ENCODE measurements around the gene SLC25A4.

The SLC25A4 gene

DNA sequence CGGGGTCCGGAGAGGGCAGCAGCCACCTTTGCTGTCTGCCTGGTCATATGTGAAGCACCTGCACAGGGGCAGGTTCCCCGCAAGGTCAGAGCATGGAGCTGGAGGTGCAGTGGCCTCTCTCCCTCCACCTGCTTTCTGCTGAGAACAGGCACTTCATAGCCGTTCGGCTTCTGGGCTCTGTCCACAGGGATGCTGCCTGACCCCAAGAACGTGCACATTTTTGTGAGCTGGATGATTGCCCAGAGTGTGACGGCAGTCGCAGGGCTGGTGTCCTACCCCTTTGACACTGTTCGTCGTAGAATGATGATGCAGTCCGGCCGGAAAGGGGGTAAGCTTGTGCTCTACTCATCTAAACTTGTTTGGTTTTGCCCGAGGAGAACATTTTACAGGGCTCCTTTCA is 2.5 kb downstream of the SLC25A4 start:
- no peak overlapping the region for H3K27ac ChIP-seq
- TF ChIP-seq ZFX (IDR thresholded peaks at IDR 0.05; ENCODE audit: borderline replicate concordance): no peak
- no peak for TF ChIP-seq CTCF (IDR thresholded peaks at IDR 0.05)

DNA sequence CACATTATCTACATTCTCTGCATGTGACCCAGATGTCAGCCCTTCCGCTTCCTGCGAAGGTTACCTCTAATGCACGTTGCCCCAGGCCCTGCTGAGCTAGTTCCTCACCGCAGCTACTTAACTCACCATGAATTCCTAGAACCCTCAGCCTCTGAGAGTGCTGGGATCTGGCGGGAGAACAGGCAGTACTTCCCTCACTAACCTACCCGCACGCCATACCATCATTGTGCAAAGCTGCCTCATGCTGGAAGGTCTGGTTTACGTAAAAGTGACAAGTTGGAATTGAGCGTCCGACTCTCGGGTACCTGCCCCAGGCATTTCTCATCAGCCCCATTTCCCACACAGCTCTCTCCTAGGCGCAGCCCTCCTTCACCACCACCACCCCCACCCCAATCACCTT is 6.3 kb downstream of the SLC25A4 start:
- TF ChIP-seq ZFX (IDR thresholded peaks at IDR 0.05; ENCODE audit: borderline replicate concordance) (no peak), CTCF (IDR thresholded peaks at IDR 0.05) (no peak)
- H3K27ac ChIP-seq: no peak overlapping the region

DNA sequence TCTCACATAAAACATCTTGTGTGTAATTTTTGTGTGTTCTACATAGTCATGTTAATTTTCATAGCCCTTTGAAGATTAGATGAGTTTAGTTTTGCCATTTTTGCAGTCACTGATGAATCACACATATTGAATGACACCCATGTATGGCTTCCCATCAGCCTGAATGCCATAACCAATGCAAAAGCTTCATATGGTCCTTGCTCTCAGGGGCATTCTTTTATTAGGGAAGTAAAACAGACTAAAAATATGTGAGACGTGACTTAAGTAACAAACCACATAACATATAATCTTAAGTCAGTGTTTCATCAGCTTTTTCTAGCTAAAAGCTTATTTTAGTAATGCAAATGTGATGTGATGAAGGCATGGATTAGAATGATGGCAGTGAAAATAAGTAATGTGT is 8.2 kb downstream of the SLC25A4 start:
- no peak for TF ChIP-seq ZFX (IDR thresholded peaks at IDR 0.05; ENCODE audit: borderline replicate concordance)
- TF ChIP-seq CTCF (IDR thresholded peaks at IDR 0.05): no peak
- H3K27ac ChIP-seq: no peak overlapping the region

DNA sequence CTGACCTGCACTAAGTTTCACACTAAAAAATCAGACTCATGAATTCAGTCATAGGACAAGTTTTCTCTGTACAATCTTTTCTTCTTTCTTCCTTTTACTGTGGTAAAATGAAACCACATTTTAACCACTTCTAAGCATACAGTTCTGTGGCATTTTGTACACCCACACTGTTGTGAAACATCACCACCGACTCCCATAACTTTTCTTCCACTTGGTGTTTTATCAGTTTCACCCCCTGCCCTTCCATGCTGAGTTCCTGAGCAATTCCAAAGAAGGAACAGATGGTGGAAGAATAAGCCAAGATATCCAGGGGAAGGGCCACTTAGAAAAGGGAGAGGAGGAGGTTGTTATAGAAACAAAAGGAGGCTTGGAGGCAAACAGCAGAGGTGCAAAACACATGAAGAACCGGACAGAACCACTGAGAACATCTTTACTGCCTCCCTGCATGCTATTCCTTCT is 22.6 kb downstream of the SLC25A4 start:
- TF ChIP-seq ZFX (IDR thresholded peaks at IDR 0.05; ENCODE audit: borderline replicate concordance) (no peak), CTCF (IDR thresholded peaks at IDR 0.05) (no peak)
- H3K27ac ChIP-seq: no peak overlapping the region

GRCh38 chr4:185167234-185167633 is 24.2 kb downstream of the SLC25A4 start:
- no peak for TF ChIP-seq CTCF (IDR thresholded peaks at IDR 0.05)
- no peak for TF ChIP-seq ZFX (IDR thresholded peaks at IDR 0.05; ENCODE audit: borderline replicate concordance)
- no peak overlapping the region for H3K27ac ChIP-seq

GRCh38 chr4:185171373-185172071 is 28.5 kb downstream of the SLC25A4 start:
- no peak overlapping the region for H3K27ac ChIP-seq
- TF ChIP-seq CTCF (IDR thresholded peaks at IDR 0.05) (no peak), ZFX (IDR thresholded peaks at IDR 0.05; ENCODE audit: borderline replicate concordance) (no peak)

DNA sequence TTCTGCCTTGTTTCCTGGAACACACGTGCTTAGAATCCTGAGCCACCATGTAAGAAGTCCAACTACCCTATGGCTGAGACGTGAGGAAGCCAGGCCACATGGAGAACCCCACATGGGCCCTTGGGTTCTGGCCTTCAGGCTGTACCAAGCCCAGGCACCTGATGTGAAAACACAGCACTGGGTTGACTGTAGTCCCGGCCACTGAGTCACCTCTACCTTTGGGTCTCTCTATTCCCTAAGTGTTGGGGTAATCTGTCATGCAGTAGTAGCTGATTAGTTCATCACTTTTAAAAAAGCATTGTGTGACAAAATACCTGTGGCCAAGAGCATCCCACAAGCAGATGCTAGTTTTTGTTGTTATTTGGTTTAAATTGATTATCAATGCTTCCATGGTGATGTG is 36.4 kb downstream of the SLC25A4 start:
- no peak overlapping the region for H3K27ac ChIP-seq
- TF ChIP-seq ZFX (IDR thresholded peaks at IDR 0.05; ENCODE audit: borderline replicate concordance): no peak
- TF ChIP-seq CTCF (IDR thresholded peaks at IDR 0.05): no peak

Measured in 22Rv1 (cell line).